ENCODE measurements around the gene DMRT1.
A peak's percentile ranks its signal among the peaks of the same experiment; 100 is the strongest.

DMRT1 gene

DNA sequence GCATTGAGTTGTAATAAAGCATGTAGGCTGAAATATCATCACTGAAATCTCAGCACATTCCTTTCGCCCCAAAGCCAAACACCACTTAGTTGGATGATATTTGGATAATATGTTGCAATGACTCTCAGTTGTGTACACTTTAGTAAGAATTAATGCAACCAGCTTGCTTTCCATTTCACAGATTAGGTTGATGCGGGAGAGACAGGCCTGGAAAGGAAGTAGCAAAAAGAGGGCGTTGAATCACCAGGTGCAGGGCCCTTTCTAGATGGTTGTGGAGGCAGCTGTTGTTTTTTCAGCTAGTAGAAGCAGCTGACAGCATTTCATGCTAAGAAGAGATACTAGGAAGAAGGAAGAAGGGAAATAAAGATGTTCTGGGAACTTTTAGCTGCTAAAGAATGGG, 165.8 kb downstream of the DMRT1 start:
- no peak for DNase-seq

DNA sequence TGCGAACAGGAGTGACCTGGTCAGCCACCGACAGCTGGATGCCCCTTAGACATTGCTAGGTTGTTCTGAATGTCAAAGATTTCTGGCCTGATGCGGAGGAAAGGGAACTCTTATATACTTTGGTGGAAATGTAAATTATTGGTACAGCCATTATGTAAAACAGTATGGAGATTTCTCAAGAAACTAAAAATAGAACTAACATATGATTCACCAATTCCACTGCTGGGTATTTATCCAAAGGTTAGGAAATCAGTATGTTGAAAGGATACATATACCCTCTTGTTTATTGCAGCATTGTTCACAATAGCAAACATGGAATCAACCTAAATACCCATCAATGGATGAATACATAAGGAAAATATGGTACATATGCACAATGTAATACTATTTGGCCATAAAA, 166.7 kb downstream of the DMRT1 start:
- no peak for DNase-seq

DNA sequence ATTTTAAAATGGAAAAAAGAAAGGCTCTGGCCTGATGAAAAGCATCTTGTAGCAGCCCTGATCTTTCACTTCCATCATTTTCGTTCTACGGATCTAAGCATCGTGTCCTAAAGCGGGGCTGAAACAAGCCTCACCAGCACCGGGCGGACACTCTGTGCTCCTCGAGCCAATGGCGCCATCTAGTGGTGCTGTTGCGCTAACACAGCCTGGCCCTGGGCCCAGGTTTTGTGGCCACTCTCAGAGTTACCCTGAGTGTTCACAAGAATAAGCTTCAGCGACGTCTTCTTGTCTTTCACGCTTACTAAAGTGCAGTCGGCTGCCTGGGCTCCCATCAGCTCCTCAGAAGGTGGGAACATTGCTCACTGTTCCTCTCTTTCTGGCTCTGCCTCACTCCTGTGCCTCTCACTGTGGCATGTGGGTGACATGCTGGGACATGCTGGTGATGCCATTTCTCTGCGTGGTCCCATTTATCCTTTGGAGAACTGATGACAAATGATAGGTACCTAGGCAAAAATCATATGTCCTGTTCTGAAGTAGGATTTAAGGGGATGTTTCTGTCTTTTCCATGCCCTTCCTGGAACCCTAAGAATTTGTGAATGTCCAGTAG, 167.7 kb downstream of the DMRT1 start:
- peak; percentile 61 for DNase-seq

DNA sequence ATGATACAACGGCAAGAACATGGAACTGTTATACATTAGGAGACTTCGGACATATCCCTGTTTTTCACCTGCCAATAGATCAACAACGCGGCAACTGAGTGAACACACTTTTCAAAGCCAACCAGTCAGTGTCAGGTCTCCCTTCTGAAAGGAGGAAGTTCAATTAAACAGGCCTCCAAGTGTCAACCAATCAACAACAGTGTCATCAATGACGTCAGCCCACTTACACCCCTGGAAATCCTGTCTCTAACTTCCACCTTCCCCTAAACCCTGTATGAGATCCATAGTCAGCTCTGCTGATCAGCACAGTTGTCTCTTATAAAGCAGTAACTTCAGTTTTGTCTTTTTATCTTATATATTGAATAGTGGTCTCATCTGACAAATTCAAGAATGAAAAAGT, 171.5 kb downstream of the DMRT1 start:
- DNase-seq = no peak

DNA sequence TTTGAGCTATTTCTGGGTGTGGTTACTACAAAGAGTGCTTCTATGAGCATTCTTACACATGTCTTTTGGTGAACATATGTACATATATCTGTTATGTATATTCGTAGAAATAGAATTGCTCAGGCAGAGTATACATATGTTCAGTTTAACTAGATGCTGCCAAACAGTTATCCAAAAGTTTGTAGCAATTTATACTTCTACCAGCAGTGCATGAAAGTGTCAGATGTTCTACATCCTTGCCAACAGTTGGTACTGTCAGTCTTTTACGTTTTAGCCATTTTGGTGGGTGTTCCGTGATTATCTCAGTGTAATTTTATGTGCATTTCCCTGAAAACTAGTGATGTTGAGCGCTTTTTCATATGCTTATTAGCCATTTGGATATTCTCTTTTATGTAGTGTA, 172.7 kb downstream of the DMRT1 start:
- no peak for DNase-seq

DNA sequence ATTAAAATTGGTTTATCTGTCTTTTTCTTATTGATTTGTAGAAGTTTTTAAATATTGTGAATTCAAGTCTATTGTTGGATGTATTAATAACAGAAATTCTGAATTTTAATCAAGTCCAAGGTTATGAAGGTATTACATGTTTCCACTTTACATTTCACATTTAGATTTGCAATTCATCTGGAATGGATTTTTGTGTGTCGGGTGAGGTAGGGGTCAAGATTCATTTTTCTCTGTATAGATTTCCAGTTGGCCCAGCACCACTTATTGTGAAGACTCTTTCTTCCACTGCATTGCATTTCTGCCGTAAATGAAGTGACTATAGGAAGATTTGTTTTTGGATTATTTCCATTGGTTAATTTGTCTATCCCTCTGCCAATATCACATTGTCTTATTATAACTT, 173.1 kb downstream of the DMRT1 start:
- DNase-seq = no peak

DNA sequence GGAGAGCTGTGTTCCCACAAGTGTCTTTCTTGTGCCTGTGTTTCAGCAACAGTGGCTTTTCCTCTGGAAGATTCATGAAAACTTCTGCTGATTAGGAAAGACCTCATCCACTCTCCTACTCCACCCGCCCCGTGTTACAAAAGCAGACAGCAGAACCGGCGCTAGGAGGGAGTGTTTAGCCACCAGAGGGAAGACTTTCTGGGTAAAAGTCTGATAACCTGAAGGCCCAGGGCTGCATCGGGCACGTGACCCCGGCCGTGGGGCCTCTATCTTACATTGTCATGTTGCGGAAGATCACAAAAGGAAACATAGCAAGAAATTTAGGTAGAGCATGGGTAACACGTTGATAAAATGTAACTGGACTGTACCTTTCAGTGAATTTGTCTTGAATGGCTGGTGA, 176.6 kb downstream of the DMRT1 start:
- no peak for DNase-seq
